HG03045 (cell line): ENCODE data around the gene SC5D.

Experiments
- ATAC-seq: cut with Tn5 transposase; IDR thresholded peaks from one replicate; pipeline ENCODE4 v1.9.1; 2021; ENCODE audit warnings: mild to moderate bottlenecking, moderate library complexity; ENCODE audit not compliant: unreplicated experiment

SC5D gene, protein sequence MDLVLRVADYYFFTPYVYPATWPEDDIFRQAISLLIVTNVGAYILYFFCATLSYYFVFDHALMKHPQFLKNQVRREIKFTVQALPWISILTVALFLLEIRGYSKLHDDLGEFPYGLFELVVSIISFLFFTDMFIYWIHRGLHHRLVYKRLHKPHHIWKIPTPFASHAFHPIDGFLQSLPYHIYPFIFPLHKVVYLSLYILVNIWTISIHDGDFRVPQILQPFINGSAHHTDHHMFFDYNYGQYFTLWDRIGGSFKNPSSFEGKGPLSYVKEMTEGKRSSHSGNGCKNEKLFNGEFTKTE

DNA sequence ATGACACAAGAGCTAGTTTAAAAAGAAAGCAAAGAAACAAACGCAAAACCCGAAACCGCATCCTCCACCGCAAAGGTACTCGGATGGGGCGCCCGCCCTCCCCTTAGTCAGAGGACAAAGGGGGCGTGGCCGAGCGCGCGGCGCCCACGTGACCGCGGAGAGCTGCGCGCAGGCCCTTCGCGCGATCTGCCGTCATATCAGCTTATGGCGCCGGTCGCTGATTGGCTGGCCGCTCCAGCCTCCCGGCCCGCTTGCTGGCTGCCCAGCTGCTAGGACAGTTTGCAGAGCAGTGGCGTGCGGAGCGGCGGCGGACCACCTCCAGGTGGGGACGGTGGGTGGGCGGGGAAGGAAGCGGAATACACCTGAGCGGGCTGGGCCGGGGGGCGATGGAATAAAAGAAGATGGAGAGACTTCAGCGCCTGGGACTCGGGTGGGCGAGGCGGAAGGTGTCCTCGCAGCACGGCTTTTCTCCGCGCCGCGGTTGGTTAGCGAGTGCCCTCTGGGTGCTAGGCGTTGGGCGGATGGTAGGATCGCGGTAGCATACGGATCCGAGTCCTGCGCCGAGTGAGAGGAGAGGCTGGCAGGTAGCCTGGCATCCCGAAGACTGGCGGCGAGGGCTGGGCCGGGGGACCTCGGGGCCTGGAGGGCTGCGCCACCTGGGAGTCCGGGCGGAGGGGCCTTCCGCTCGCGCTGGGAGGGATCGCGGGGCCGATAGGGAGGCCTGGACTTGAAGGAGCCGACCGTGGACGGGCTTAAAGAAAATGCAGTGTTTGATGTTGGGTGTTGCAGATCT lies at the start of gene SC5D:
TSS of gene SC5D (plus strand) at position 277 of the 793 bp plus-strand sequence. CDS start 10,605 bp downstream, outside the sequence.
- peak; percentile 98 for ATAC-seq

DNA sequence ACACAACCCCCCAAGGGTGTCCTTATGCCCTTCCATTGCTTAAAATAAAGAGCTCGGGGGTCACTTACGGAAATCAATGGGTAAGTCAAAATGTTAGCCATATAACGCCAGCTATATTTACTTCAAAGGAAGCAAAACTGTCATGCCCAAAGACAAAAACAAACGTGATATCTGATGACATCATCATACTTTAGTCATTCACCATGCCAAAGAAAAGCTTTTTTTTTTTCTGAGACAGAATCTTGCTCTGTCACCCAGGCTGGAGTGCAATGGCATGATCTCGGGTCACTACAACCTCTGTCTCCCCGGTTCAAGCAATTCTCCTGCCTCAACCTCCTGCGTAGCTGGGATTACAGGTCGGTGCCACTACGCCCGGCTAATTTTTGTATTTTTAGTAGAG lies 47.7 kb upstream of the SC5D start:
- no peak for ATAC-seq

- ATAC-seq, result no peak
Observed at GRCh38 chr11:121246021-121246768, 46.4 kb upstream of the SC5D start.

DNA sequence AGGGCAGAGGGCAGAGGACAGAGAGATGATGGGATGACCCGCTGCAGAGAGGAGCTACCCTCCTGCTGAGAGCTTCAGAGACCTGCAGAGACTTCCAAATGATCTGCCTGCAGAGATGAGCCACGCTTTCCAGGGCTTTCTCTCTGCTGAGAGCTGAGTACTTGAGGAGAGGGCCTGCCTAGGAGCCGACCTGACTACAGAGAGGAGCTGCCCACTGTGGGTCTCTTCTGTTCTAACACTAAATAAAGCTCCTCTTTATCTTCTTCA lies 45.9 kb upstream of the SC5D start:
- ATAC-seq, result no peak

DNA sequence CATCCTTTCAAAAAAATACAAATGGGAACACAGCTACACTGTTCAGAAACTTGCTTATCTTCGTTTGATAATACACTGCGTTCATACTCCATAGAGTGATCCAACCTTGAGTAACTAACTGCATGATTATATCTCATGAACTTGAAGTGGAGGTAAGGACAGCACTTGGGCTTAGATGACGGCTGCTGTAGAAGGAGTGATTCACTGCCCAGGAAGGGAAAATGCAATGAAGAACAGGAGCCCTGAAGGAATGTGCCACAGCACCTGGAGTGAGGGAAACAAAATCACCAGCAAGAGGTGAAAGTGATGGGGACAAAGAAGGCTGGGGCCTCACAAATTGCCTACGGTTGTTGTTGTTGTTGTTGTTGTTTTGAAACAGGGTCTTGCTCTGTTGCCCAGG lies 44.1 kb upstream of the SC5D start:
- no peak for ATAC-seq

GRCh38 chr11:121249039-121249663 lies 43.4 kb upstream of the SC5D start:
- ATAC-seq, result no peak

GRCh38 chr11:121250843-121251242 lies 41.7 kb upstream of the SC5D start:
- ATAC-seq, result no peak

GRCh38 chr11:121253951-121254350 lies 38.6 kb upstream of the SC5D start:
- no peak for ATAC-seq

GRCh38 chr11:121254756-121255155 lies 37.8 kb upstream of the SC5D start:
- ATAC-seq, result no peak

DNA sequence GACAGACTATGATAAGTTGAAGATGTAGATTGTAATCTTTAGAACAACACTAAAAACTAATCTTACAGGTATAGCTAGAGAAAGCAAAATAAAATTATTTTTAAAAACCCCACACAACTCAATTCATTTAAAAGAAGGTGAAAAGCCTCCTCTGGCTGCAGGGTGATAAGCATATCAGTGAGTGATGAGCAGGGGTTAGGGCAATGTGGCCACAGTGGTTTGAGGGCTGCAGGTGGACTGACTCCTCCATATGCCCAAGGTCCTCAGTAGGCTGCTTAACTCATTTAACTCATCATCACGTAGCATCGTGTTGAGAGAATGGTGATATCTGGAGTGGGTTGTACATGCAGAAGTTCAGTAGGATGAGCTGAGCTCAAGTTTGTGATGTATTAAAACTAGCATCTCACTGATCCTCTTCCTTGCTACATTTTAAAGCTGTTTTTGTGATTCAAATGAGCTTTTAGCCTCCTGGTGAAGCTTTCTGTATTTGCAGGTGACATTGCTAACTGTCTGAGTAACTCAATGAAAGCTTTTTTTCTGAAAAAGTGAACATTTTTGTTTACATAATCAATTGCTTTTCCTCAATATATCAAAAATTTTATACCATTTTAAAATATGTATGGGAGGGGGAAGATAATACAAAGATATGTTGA lies 37.0 kb upstream of the SC5D start:
- ATAC-seq, result no peak

GRCh38 chr11:121257289-121257688 lies 35.3 kb upstream of the SC5D start:
- ATAC-seq, result no peak

GRCh38 chr11:121257976-121258375 lies 34.6 kb upstream of the SC5D start:
- no peak for ATAC-seq

DNA sequence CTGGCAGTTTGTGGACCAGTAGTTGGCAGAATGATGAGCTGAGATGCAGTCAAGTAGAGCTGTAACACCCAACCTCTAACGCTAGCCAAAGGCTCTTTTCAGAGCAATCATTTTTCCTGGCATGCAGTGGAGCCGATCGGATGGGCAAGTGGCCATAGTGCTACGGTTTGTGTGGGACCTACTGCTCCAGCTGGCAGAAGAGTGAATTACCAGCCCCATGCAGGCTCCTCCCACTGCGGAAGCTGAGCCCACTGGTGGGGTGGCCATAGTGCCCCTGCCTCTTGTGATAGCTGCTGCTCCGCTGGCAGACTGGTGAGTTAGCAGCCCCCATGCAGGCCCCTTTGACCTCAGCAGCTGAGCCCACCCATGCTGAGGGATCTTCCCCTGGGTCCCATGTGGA lies 27.0 kb upstream of the SC5D start:
- no peak for ATAC-seq

GRCh38 chr11:121268581-121268980 lies 24.0 kb upstream of the SC5D start:
- no peak for ATAC-seq

- ATAC-seq, result no peak
Observed at GRCh38 chr11:121270001-121270678, 22.4 kb upstream of the SC5D start.

- ATAC-seq, result no peak
Observed at GRCh38 chr11:121274332-121274991, 18.1 kb upstream of the SC5D start.

GRCh38 chr11:121281698-121282097 lies 10.9 kb upstream of the SC5D start:
- ATAC-seq, result no peak

GRCh38 chr11:121282386-121282785 lies 10.2 kb upstream of the SC5D start:
- ATAC-seq, result no peak

DNA sequence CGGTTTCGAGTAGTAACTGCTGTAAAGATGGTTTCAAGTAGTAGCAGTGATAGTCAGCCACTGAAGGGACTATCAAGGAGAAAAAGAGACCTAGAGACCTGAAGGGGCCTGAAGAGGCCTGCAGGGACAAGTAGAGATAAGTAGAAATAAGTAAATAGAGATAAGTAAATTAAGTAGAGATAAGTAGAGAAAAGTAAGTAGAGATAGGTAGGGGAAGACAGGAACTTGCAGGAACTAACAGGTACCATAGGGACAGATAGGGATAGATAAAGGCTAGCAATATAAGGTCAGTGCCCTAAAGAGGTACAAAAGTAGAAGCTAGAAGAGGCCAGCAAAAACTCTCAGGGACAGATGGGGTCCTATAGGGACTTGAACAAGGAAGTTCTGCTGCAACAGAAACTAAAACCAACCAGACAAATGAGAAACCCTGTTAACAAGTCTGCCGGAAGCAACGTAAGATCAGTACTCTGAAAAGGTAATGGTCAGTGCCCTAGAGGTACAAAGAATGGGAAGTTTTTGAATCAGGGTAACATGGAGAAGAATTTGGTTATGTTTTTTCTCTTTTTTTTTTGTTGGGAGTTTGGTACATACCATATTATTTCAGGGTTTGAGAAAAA lies 9.6 kb upstream of the SC5D start:
- peak; percentile 70 for ATAC-seq
